Epithelial cell of proximal tubule (primary cell): Measurements from ENCODE around the gene CPVL. TPM values are rescaled to one million over a fixed set of nuclear protein-coding genes. Genes with fewer than 3 reads are reported as not detected.

Experiments used
- DNase-seq: peaks from one replicate; pipeline ENCODE4 v3.0.0-alpha.2; 2011; ENCODE audit warnings: low read depth
- H3K4me3 ChIP-seq: 2 replicates; pipeline ENCODE4 v1.5.1; 2011; ENCODE audit warnings: low read depth, mild to moderate bottlenecking, low read length
- total RNA-seq: library from RNA; depleted of rRNA; stranded (reverse); fragments of >200 nt; gene quantifications from 2 replicates; pipeline ENCODE4 v1.2.3, GENCODE V29; 2015
- TF ChIP-seq, protein P1 (sequence below): conservative IDR thresholded peaks from 2 replicates; pipeline ENCODE4 v1.5.1; 2012; ENCODE audit warnings: low read depth, mild to moderate bottlenecking, low read length

Gene CPVL
- total RNA-seq, 1 donor from 2014 or later: 12.0 TPM

DNA sequence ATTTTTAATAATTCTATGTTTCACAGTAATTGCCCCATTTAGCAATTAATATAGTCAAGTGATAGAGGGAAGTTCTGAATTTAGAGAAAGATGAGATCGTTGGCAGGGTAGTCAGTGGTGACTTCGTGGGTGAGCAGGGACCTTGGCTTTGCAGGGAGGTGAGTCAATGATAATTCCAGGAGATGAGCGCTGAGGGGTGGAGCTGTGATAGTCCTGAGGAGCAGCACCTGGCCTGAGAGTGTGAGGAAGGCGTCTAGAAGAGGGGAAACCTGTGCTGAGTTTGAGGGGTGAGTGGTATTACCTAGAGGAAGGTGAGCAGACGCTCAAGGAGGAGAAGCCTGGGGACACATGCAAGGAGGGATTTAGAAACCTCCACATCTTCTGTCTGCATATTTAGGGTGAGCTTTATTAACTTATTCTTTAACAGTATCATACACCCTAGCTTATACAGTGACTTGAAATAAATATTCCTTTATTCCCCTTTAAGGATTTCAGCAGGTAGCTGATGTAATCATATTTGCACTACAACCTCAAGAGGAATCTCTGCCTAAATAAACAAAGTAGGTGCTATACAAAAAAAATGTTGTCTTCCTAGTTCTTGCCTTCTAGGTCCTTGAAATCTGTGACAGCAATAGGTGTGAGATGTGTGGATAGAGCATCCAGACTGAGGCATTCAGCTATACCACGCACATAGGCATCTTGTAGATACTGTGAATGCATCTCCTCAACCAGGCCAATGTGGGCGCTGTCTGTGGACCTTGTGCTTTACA is 186.1 kb downstream of the CPVL start:
- H3K4me3 ChIP-seq: no peak overlapping the region
- no peak for DNase-seq
- TF ChIP-seq, protein P1, sequence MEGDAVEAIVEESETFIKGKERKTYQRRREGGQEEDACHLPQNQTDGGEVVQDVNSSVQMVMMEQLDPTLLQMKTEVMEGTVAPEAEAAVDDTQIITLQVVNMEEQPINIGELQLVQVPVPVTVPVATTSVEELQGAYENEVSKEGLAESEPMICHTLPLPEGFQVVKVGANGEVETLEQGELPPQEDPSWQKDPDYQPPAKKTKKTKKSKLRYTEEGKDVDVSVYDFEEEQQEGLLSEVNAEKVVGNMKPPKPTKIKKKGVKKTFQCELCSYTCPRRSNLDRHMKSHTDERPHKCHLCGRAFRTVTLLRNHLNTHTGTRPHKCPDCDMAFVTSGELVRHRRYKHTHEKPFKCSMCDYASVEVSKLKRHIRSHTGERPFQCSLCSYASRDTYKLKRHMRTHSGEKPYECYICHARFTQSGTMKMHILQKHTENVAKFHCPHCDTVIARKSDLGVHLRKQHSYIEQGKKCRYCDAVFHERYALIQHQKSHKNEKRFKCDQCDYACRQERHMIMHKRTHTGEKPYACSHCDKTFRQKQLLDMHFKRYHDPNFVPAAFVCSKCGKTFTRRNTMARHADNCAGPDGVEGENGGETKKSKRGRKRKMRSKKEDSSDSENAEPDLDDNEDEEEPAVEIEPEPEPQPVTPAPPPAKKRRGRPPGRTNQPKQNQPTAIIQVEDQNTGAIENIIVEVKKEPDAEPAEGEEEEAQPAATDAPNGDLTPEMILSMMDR: no peak

DNA sequence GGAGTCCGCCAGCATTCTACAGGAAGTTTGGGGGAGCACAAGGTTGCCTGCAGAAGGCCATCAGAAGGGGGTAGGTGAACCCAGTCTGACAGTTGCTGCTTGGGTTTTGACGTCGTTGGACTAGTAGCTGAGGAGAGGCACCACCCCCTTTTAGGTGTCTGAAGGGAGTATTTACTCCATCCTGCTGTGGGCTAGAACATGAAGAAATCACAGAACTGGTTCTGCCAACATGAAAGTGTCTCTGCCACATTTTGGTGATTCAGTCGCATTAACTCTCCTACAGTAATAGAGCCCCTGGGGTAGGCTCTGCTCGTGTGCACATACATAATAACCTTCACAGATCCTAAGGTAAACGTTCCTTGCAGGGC is 187.4 kb downstream of the CPVL start:
- TF ChIP-seq, protein P1: no peak
- no peak for DNase-seq
- H3K4me3 ChIP-seq: no peak overlapping the region

DNA sequence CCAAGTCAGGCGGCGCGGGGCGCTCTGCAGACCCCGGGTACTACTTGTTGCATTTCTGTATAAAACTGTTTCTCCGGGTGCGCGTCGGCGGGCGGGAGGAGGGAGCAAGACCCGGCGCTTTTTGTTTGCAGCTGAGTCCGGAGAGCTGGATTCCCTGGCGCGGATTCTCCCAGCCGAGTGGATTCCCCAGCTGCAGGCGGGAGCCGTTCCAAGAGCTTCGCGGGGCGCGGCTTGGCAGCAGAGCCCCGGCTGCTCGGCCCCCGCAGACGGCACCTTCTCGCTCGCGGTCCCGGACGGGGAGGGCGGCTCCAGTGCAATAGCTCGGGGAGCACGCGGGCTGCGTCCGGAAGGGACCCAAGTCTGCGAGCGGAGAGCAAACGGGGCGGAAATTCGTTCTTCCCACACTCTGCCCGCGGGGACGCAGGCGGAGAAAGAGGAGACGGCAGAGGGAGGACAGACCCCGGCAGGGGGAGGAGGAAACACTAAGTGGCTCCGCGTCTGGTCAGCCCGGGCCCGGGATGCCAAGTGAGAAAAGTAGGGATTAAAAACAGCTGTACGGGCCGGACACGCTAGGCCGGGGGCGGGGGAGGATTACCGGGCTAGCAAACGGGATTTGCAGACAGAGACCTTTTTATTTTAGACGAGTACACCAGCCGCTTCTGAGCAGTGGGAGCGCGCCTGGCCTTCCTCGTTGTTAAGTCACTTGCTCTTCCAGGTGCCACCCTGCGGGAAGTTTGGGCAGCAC is 187.9 kb downstream of the CPVL start, which contains the start of gene TRIL:
TRIL (minus strand) TSS at position 96 of the 745 bp plus-strand sequence. CDS start 284 bp downstream, outside the sequence.
- no peak for DNase-seq
- TF ChIP-seq, protein P1: no peak

DNA sequence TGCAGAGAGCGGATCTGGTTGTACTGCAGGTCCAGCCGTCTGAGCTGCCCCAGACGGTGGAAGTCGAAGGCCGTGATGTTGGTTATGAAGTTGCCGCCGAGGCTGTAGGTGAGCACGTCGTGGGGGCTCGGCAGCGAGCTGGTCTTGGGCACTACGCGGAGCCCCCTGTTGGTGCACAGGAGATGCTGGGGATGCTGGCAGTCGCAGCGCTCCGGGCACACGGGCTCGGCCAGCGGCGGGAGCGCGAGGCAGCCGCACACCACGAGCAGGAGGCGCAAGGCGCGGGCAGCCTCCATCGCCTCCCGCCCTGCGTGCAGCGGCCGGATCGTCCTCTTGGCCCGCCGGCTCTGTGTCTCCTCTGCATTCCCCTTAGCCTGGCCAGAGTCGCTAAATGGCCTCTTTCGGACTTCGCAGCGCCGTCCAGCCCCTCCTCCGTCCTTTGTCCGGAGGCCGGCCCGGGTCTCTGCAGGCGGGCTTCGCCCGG is 188.5 kb downstream of the CPVL start:
- peak overlapping the region; percentile 37 for H3K4me3 ChIP-seq

More for the DNA sequence above, 187.9 kb downstream of the CPVL start, which contains the start of gene TRIL:
- peak within 1 kb of the TSS; percentile 54 for H3K4me3 ChIP-seq

DNA sequence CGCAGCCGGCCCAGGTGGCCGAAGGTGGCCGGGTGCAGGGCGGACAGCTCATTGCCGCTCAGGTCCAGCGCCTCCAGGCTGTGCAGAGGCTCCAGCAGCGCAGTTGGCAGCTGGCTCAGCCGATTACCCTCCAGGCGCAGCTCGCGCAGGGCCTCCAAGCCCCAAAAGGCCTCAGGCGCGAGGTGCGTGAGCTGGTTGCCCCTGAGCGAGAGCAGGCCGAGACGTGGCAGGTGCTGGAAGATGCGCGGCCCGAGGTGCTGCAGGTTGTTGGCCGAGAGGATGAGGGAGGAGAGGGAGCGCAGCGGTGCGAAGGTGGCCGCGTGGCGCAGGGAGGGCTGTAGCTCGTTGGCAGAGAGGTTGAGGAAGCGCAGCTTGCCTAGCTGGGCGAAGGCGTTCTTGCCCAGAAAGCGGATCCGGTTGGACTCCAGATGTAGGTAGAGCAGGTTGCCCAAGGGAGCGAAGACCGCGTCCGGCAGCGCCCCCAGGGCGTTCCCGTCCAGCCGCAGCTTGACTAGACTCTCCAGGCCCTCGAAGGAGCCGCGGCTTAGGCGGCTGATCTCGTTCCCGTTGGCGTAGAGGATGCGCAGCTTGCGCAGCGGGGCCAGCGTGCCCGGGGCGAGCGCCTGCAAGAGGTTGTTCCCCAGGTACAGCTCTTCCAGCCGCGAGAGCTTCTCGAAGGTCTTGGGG is 189.1 kb downstream of the CPVL start:
- DNase-seq: no peak
- TF ChIP-seq, protein P1: no peak
- peak overlapping the region; percentile 54 for H3K4me3 ChIP-seq

More for the DNA sequence above, 188.5 kb downstream of the CPVL start:
- DNase-seq: no peak
- TF ChIP-seq, protein P1: no peak

DNA sequence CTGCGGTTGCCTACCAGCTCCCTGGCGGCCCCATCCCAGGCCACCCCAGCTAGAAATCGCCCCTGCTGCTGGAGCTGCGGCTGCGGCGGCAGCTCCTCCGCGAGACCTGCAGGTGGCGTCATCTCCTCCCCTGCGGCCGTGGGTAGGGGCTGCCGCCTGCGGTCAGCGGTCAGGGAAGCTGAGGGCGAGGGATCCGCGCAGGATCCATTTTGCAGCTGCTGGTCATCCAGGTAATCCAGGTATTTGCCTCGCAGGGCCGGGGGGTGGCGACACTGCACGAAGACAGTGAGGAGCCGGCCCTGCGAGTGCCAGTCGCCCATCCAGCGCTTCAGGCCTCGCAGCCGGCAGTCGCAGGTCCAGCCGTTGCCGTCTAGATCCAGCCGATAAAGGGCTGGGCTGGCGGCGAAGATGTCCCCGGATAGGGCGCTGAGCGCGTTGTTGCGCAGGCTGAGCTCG is 189.7 kb downstream of the CPVL start:
- no peak for DNase-seq
- H3K4me3 ChIP-seq: peak overlapping the region; percentile 54
- TF ChIP-seq, protein P1: peak; percentile 57
